Measurements from ENCODE around the gene ZC3H7B.

GRCh38 chr22:41362615-41363014, 61.3 kb downstream of the ZC3H7B start:
- TF ChIP-seq POLR2A (IDR thresholded peaks at IDR 0.05): no peak
- TF ChIP-seq CTCF (IDR thresholded peaks at IDR 0.05): no peak
